Adipose tissue (tissue), 3 donors: Measurements from ENCODE around the gene AKR7A2. TPM values are rescaled to one million over a fixed set of nuclear protein-coding genes. Genes with fewer than 3 reads are reported as not detected.
"Not testable (repeated sequence)": the region's sequence is repeated elsewhere in the genome, so short reads cannot be mapped to it uniquely, and the experiment has no call there.

Experiments used
- H3K27ac ChIP-seq: one replicate; pipeline ENCODE4 v1.5.1; 2013; ENCODE audit warnings: low read depth, low read length
- WGBS, 3 donors: extraction: QIAGEN DNeasy Blood & Tissue Kit; methylation state at CpG; one replicate each; pipeline ENCODE4 v1.1.7; 2013; 5-methylcytosine and 5-hydroxymethylcytosine counted together
- polyA plus RNA-seq, 3 donors: library from polyadenylated mRNA; stranded (reverse); fragments of 200-250 nt; gene quantifications; one replicate each; pipeline ENCODE4 v1.2.3, GENCODE V29; 2013
- donor health status: healthy with polysubstance abuse.
- donor health status: Bipolar disorder and iron deficiency.
- donor health status: healthy.

The AKR7A2 gene
- polyA plus RNA-seq, 3 donors, result 38.4 to 54.5 (median 48.0) TPM

DNA sequence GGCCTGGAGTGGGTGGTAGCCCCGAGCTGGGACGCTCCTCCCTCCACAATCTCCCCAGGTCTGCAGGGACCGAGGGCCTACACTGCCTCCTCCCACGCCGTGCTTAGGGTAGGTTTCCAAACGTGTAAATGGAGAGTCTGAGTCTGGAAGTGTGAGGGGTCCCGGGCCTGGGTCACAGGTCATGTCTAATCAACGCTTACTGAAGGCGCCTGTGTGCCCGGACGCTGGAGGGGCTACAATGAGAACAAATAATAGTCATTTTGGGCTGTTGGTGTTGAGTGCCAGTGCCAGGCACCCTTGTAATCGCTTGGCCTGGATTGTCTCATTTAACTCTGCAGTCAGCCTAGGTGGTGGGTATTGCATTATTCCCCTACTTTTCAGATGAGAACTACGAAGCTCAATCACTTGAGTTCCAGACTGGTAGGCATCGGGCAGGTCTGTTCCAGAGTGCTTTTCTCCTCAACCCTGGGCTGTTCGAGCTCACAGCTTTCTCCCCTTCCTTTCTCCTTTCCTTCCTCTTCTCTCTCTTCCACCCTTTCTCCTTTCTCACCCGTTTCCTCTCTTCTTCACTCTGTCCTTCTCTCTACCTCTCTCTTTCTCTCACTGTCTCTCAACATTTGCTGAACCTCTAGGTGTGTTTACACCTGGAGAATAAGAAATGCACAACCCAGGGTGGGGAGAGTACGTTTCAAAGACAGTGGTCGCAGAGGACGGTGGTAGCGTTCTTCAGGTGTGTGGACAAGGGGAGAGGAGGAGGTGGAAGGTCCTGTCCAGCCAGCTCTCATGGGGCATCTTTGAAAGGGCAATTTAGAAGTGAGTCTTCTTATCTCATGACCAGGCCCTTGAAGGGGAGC, 1.1 kb upstream of the AKR7A2 start:
- no peak overlapping the region for H3K27ac ChIP-seq
- 35 to 42% (median 35%) methylated on average over 20 of the region's 20 CpGs for WGBS, 3 donors

DNA sequence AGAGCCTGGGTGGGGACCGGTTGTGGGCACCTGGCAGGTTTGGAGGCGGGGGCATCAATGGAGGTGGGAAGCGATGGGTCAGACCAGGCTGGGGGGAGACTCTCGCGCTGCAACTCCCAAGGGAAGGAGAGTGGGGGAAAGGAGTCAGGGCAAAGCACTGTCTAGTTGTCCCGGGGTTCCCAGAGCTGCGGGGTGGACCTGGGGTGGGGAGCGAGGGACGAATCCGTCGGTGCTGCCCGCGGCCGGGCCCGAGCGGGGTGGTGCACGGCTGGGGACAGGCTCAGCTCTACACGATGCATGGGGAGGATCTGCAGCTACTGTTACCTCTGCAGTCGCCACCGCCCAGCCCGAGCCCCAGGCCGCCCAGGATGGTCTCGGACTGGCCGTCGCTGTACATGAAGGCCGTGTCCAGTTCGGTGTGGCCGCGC, 427 bp downstream of the AKR7A2 start:
- WGBS, 3 donors, result 0 to 1% (median 1%) methylated on average over 27 to 29 of the region's 29 CpGs
- peak overlapping the region; percentile 11 for H3K27ac ChIP-seq

DNA sequence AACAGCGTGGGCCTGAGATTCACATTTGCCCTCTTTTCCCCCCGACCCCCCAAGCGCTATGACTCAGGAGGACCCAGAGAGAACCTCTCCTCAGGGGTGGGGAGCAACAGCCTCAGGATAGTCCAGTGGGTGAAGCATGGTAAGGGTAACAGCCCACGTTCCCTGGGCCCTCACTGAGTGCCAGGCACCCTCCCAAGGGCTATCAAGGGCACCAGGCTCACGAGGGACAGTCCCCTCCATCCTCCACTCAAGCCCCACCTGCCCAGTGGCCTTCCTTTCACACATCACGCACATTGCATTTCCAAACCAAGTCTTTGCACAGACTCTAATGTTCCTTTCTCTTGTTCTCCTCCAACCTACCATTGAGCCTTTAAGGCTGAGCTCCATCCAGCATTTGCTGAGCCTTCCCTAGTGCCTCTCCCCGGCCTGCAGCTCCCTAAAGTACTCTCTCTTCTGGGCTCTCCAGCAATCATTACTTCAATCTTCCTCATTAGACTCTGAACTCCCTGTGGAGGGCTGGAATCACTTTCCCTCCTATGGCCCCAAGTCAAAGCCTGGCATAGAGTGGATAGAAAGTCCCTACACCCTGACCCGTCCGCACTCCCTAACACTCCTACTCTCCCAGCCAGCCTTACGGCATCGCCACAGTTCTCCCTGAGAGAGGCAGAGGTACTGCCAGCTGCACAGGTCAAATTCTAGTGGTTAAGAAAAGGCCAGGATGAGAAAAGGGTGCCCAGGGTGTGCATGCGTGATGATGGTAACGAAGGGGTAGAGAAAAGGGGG, 1.0 kb downstream of the AKR7A2 start:
- 38 to 52% (median 46%) methylated on average over 13 of the region's 13 CpGs for WGBS, 3 donors
- no peak overlapping the region for H3K27ac ChIP-seq

DNA sequence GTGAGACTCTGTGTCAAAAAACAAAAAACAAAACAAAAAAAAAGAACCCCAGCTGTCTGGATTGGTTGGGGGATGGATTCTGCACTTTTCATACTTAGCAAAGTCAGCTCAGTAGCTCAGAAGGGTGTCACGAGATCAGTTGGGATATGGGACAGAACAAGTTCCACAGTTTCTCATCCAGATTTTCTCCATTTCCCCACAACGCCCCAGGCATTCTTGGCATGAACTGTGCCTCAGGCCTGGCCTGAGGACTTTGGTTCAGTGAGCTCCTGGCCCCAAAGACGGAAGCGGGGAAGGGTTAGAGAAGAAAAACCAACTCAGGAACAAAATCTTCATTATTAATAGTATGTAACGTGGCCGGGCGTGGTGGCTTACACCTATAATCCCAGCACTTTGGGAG, 1.9 kb downstream of the AKR7A2 start:
- 88 to 92% (median 92%) methylated on average over 7 of the region's 7 CpGs for WGBS, 3 donors
- no peak overlapping the region for H3K27ac ChIP-seq

DNA sequence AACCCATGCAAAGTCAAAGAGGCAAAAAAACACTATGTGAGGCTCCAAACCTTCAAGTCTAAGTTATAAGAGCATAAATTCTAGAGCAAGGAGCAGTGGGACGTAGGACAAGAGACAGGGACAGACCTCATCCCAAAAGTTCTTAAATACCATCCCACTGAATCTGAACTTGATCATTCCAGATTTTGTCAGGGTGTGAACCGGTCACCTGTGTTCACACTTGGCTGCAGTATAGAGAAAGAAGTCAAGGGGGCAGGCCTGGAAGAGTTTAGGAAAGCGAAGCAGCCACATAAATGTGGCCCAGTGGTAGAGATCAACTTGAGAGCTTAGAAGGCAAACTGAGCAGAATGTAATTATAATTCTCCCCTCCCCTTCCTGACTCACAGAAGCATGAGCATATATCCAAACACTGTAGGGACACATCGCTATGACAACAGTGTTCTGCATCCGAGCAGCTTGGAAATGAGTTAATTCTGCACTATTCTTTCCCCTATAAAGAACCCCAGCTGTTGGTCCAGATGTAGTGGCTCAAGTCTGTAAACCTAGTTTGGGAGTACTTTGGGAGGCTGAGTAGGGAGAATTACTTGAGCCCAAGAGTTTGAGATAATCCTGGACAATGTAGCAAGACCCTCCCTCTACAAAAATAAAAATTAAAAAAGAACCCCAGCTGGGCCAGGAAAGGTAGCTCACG, 2.7 kb downstream of the AKR7A2 start:
- H3K27ac ChIP-seq, result no peak overlapping the region
- 84 to 90% (median 85%) methylated on average over 6 of the region's 6 CpGs for WGBS, 3 donors

DNA sequence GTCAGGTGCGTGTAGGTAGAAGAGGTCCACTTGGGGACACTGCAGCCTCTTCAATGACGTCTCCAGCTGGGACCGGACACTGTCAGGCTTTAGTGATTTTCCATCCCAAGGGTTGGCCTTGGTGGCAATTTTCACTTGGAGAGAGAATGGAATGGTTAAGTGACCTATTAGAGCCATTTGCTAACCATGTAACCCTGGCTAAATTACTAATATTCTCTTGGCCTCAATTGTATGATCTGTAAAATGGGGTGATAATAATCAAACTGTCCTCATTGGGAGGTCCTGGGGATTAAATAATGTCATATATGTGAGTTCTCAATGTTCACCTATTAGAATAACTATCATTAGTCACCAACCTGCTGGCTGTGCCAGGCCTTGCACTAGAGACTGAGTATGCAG, 3.4 kb downstream of the AKR7A2 start:
- 92 to 98% (median 96%) methylated on average over 3 of the region's 3 CpGs for WGBS, 3 donors

DNA sequence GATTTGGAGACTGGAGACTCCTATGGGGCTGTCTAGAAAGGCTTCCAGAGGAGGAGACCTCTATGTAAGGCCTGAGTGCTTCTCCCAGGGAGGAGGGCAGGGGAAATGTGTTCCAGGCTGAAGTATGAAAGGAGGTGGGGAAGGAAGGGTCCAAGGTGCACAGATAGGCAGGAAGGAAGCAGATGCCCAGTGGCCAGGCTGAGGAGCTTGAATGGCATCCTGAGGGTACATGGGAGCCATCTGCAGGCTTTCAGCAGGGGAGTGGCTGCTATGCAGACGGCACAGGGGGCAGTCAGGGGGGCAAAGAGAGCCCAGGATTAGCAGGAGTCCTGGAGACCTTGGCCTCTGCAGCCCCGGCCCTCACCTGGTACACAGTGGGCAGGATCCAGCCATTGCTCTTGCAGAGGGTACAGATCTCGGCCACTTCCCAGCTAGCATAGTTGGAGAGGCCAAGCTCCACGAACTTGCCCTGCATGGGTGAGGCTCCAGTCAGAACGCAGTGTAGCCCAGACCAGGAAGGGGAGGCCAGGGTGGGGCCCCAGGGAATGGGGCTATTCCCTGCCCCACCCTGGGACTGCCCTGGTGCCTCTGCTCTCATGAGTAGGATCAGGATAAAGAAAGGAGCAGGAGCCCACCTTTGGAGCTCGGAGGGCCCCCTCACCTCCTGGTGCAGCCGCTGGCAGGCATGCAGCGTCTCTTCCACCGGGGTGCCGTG, 4.0 kb downstream of the AKR7A2 start:
- 87 to 94% (median 91%) methylated on average over 10 of the region's 10 CpGs for WGBS, 3 donors
- H3K27ac ChIP-seq, result no peak overlapping the region

More for the DNA sequence above, 3.4 kb downstream of the AKR7A2 start:
- H3K27ac ChIP-seq, result no peak overlapping the region

DNA sequence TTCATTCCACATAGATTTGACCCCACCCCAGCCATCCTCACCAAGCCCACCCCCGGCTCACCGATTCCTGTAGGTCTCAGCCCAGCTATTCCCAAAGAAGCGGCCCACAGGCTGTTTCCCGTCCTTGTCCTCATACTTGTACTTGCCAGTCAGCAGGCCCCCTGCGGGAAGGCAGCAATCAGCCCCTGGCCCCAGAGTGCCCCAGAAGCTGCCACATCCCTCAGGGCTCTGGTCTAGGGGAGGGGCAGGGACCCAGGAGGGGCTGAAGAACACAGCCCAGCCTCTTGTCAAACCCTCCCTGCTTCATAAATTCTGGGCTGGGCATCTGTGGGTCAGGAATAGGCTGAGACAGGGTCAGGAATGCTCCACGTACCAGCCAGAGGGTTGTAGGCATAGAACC, 5.0 kb downstream of the AKR7A2 start:
- WGBS, 3 donors, result 89 to 97% (median 96%) methylated on average over 6 of the region's 6 CpGs
- no peak overlapping the region for H3K27ac ChIP-seq

DNA sequence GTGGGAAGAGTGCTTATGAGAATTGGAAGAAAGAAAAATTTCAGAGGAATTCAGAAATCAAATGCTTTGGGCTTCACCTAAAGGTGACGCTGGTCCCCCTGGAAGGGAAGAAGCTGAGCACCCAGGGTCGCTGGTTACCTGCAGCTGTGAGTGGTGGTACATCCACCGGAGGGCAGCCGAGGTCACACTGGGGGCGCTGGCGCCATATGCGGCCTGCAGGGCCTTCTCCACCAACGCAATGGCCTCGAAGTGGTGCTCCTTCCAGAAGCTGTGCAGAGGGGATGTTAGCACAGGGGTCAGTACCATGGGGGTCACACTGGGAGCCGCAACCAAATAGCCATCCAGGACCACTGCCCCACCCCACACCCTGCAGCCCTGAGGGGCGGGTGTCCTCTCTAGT, 6.1 kb downstream of the AKR7A2 start:
- 88 to 95% (median 93%) methylated on average over 11 of the region's 11 CpGs for WGBS, 3 donors
- no peak overlapping the region for H3K27ac ChIP-seq

DNA sequence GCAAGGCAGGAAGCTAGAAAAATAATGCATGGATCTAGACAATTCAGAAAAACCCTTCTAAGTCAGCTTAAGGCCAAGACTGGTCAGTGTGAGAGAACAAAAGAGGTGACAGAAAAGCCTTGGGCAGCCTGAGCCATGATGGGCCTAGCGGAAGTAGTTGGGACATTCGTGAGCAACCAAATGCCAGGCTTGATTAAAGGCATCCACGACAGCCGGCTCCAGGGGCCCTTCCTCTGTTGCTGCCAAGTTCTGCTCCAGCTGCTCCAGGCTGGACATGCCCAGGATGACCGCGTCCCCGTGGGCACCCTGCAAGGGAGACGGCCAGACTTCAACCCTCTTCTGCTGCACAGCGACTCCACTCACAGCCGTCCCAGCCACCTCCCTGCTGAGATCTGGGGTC, 7.9 kb downstream of the AKR7A2 start:
- WGBS, 3 donors, result 92 to 98% (median 94%) methylated on average over 6 to 10 of the region's 10 CpGs
- not testable (repeated sequence) for H3K27ac ChIP-seq

DNA sequence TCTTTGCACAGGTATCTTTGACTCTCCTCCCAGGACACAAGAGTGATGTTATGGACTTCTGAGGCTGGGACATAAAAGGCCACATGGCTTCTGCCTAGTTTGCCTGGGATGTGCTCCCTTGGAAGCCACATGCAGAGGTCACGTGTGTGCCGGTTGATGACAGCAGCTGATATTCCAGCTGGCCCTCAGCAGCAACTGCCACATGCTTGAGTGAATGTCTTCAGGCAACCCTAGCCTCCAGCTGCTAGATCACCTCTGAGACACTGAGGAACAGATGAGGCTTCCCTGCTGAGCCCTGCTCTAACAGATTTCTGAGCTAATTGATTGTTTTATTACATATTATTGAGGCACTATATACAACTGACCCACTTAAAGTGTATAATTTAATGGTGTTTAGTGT, 11.7 kb downstream of the AKR7A2 start:
- 95 to 100% (median 96%) methylated on average over 2 of the region's 2 CpGs for WGBS, 3 donors
- no peak overlapping the region for H3K27ac ChIP-seq

DNA sequence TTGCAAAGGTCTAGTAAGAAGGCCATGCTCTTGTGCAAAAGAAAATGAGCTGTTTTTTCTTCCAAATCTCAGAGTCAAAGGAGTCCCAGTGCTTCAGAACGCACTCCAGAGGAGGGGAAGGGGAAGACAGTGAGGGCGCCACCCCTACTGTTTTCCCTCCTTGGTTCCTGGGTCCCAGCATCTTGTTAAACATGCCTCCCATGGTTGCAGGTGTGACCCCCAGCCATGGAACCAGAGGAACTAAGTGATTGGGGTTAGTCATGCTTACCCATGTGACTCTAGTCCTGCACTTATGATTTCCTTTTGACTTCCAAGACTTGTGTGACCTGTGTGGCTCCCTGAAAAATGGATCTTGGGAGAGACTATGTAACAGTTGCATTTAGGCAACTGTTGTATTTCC, 17.3 kb downstream of the AKR7A2 start:
- WGBS, 3 donors, result 79 to 96% (median 93%) methylated on average over 2 of the region's 2 CpGs
- H3K27ac ChIP-seq, result no peak overlapping the region

DNA sequence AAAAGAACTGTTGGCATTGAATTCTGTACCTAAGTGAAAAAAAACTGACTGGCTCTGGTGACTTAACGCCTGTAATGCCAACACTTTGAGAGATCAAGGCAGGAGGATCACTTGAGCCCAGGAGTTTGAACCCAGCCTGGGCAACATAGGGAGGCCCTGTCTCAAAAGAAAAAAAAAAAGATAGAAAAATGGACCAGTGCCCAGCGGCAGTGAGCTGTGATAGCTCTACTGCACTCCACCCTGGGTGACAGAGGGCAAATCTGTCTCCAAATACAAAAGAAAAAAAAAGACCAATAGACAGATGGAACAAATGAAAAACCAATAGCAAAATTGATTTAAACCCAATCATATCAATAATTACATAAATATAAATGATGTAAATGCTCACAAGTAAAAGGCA, 22.7 kb downstream of the AKR7A2 start:
- H3K27ac ChIP-seq, result no peak overlapping the region
- 22 to 55% (median 45%) methylated on average over 2 of the region's 2 CpGs for WGBS, 3 donors

DNA sequence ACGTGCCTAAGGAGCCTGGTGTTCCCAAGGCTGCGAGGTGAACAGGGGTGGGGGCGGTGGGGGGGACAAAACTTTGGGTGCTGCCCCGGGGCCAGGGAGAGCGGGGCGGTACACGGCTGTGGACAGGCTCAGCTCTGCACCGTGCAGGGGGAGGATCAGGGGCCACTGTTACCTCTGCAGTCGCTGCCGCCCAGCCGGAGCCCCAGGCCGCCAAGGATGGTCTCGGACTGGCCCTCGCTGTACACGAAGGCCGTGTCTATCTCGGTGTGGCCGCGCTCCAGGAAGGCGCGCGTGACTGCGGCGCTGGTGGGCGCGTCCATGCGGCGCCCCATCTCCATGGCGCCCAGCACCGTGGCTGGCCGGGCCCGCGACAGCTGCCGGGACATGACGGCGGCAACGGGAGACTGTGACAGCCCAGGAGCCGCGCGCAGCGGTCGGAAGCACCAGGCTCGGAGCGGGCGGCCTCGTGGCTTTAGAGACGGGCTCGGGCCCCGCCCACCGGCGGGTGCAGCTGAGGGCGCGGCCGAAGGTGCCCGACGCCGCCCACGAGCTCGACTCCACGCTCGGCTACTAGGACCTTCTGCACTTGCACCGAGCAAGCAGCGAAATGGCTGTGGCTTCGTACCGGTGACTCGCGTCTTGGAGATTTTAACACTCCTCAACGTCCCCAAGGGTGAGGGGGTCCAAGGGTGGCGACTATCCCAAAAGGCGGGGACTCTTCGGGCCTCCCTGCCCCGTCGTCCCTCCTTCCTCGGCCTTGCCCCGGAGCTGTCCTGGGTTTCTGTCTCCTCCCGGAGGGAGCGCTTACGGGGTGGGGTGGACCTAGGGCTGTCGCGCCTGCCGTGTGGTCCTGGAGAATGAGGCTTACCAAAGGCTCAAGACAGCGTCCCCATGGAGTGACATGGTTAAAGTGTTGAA, 23.4 kb downstream of the AKR7A2 start, which contains the start of gene AKR7A3:
Gene AKR7A3, minus strand, starts transcription at position 447 of the 918 bp plus-strand sequence. Its CDS starts 61 bp downstream, at position 386.
- H3K27ac ChIP-seq, result not testable (repeated sequence)
- 14 to 18% (median 16%) methylated on average over 57 to 69 of the region's 82 CpGs for WGBS, 3 donors

DNA sequence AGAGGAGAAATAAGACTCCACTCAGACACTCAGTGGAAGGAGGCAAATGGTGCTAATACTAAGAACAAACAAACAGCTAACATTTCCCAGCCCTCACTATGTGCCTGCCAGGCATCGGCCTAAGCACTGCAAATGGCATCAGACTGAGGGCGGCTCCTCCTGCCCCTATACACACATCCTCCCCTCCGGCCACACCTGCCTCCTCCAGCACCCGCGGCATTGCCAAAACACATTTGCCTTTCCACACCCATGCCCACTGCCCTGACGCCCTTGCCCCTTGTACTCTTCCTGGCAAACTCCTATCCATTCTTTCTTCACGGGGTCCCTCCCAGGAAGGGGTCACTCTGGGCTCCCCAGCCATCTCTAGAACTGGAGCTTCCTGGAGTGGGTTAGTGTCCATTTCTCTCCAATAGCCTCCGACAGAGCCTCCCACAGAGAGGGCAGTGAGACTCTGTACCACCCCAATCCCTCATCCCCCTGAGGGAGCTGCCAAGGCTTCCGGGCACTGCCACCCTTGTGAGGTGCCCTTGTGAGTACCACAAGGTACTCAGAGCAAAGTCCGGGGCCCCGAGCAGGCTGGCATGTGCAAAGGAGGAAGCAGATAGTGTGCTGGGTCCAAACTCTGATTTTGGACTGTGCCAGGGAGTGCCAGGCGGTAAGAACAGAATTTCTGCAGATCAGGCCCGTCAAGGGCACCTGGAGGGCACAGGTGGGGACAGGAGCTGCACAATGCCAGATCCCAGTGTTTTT, 24.3 kb downstream of the AKR7A2 start:
- H3K27ac ChIP-seq, result no peak overlapping the region
- 54 to 96% (median 88%) methylated on average over 13 of the region's 13 CpGs for WGBS, 3 donors

DNA sequence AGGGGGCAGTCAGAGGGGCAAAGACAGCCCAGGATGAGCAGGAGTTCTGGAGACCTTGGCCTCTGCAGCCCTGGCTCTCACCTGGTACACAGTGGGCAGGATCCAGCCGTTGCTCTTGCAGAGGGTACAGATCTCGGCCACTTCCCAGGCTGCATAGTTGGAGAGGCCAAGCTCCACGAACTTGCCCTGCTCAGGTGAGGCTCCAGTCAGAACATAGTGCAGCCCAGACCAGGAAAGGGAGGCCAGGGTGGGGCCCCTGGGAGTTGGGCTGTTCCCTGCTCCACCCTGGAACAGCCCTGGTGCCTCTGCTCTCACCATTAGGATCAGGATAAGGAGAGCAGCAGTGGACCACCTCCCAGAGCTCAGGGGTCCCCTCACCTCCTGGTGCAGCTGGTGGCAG, 26.1 kb downstream of the AKR7A2 start:
- WGBS, 3 donors, result 29 to 97% (median 80%) methylated on average over 3 of the region's 3 CpGs

DNA sequence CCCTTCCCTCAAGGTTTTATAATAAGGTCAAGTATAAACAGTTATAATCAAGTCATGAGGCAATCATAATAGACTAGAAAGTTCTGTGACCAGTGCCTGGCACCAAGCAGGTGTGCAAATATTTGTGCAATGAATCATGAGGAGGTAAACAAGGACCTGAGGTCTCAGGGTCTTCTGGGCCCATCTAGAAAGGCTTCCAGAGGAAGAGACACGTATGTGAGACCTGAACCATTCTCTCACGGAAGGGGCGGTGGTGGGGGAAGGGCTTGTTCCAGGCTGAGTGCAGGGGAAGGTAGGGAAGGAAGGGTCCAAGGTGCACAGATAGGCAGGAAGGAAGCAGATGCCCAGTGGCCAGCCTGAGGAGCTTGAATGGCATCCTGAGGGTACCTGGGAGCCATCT, 26.6 kb downstream of the AKR7A2 start:
- not testable (repeated sequence) for H3K27ac ChIP-seq
- 53 to 100% (median 87%) methylated on average over 2 to 3 of the region's 3 CpGs for WGBS, 3 donors

More for the DNA sequence above, 26.1 kb downstream of the AKR7A2 start:
- H3K27ac ChIP-seq, result not testable (repeated sequence)
